ENCODE data around the gene RBPJ.
A peak's percentile ranks its signal among the peaks of the same experiment; 100 is the strongest.
"Not testable (repeated sequence)": the region's sequence is repeated elsewhere in the genome, so short reads cannot be mapped to it uniquely, and the experiment has no call there.

The RBPJ gene

DNA sequence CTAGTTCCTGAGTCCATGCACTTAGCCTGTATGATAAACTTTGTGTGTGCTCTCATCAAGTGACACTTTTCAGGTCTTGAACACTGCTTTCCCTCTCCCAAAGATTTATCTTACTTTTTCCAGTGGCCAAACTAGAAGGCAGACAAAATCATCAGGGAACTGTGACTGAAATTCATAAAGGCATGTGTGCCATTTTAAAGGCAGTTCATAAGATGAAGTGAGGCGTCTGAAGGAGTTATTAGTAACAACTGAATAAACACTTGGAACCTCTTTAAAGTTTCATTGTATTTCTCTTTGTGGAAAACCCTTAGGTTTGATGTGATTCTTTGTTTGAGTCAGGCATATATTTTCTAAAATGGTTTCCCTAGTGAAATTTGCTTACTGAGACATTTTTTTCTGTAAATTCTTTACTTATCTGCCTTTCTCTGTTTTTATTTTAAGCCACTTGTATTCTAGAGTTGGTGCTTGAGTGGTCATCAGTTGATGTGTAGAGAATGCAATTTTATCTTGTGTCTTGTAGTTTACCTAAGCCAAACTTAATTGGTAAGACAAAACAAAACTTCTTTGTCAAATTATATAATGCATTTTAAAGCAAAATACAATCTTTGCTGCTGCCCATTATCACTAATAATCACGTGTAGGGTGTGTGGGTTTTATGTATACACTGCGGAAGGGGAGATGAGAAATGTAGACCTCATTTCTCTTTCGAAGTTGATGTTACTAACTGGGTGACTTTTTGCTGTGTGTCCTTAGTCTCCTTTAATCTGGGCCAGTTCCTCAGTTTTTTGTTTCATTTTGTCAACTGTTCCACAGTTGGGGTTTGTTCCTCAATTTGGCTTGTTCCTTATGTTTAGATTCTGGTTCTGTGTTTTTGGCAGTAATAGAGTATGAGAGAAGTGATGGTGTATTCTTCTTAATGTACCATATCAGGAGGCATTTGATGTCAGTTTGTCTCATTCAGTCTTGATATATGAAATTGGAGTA is 56.8 kb downstream of the RBPJ start:
- DNase-seq: no peak

GRCh38 chr4:26379837-26380236 is 59.0 kb downstream of the RBPJ start:
- no peak for DNase-seq

- no peak for DNase-seq
Observed at GRCh38 chr4:26380740-26381139, 59.9 kb downstream of the RBPJ start.

DNA sequence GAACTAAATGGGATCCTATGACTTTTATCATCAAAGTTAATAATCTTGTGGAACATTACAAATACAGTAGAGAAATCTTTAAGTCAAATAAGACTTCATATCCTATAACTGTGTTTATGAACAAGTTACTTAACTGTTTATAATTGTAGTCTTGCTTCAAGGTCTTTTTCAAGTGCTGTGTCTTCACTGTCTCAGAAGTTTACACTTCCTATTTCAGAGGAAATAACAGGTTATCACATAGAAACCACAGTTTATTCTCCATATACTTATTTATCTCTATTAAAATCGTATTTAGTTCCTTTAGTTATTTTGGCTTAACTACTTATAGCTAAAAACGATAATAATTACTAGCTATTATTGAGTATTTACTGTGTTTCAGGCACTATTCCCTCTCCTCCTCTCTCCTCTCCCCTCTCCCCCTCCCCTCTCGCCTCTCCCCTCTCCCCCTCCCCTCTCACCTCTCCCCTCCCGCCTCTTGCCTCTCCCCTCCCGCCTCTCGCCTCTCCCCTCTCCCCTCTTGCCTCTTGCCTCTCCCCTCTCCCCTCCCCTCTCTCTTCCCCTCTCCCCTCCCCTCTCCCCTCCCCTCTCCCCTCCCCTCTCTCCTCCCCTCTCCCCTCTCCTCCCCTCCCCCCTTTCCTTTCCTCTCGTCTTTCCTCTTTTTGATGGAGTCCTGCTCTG is 63.7 kb downstream of the RBPJ start:
- DNase-seq: no peak

- no peak for DNase-seq
Observed at GRCh38 chr4:26385690-26386089, 64.9 kb downstream of the RBPJ start.

- DNase-seq: no peak
Observed at GRCh38 chr4:26386386-26386785, 65.6 kb downstream of the RBPJ start.

DNA sequence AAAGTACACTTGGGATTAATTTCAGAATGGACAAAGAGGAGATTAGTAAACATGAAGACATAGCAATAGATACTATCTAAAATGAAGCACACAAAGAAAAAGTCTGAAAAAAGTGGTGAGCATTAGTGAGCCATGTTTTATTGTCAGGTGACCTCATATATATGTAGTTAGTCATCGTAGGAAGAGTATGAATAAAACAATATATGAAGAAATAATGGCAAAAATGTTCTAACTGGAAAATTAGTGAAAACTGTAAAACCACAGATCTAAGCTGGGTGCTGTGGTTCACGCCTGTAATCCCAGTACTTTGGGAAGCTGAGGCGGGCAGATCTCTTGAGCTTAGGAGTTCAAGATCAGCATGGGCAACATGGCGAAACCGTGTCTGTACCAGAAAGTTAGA is 67.9 kb downstream of the RBPJ start:
- peak; percentile 10 for DNase-seq

GRCh38 chr4:26397086-26397485 is 76.3 kb downstream of the RBPJ start:
- no peak for DNase-seq

- no peak for DNase-seq
Observed at GRCh38 chr4:26400132-26400531, 79.3 kb downstream of the RBPJ start.

- DNase-seq: not testable (repeated sequence)
Observed at GRCh38 chr4:26402017-26402416, 81.2 kb downstream of the RBPJ start.

DNA sequence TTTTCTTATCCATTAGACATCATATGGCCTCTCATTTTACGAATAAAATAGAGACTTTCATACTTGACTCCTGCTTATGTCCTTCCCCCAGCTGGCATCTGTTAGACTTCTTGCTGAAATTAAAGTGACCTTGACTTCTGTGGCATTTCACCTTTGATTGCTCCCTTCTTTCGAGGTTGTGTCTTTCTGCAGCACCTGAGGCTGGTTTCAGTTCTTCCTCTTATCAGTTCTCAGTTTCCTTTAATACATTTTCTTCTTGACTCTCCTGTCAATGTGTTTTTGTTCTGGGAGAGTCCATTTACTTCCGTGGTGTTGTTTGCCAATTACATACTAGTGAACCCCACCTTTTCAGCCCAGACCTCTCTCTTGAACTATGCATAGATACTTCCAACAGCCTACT is 81.6 kb downstream of the RBPJ start:
- no peak for DNase-seq

GRCh38 chr4:26404743-26405206 is 84.0 kb downstream of the RBPJ start:
- DNase-seq: no peak

DNA sequence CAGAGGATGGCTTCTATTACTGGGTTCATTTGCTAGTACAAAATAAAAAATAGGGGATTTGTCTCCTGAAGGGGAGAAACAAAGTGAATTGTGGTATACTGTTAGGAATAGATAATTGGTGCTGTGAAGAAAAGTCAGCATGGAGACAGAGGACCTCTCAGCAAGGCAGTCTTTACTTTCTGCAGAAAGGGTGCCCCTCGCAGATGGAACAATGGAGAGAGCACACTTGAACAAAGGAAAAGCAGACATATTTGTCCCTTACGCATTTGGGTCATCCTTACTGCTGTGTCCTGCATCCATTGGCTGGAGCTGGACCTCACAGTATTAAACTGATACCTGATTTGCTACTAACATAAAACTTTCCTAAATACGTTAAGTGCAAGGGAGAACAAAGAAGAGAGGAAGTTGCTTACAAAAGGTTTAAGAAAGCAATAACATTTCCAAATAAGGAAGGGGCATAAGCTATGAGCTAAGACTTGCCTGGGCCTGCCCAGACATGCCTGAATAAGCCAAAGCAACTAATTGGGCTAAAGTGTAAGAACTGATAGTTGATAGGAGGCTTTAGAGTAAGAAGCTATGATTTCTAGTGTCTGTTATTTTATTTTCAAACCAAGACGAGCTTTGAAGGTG is 85.6 kb downstream of the RBPJ start:
- DNase-seq: no peak

GRCh38 chr4:26407476-26407875 is 86.7 kb downstream of the RBPJ start:
- peak; percentile 64 for DNase-seq

DNA sequence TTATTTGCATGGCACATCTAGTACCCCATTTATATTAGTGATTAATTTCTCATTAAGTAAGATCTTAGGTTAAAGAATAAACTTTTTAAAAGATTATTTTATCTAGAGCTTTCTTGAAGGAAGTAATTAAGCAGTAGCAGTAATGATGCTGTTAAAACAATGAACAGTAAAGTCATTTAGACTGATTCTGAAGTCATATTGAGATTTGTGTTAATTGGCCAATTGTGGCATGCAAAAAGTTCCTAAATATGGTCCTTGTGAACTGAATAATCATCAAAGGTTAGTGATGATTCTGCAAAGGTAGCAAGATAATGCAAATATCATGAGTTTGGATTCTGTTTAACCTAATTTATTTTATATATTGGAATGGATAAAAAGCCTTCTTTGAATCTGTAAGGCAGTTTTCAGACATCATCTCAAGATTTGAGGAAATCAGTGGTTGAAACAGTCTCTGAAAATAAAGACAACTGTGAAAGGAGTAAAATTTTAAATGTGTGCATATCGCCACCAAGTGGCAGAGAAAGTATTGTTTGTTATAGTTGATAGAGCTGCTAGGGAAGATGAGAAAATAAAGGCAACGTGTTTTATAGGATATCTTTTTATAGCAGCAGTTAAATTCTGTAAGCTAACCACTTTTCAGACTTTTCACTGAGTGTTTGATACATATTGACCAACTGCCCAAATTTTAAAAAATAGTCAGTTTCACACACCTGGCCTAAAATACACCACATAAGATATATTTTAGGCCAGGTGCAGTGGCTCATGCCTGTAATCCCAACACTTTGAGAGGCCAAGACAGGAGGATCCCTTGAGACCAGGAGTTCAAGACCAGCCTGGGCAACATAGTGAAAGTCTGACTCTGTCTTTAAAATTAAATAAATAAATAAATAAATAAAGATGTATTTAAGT is 89.8 kb downstream of the RBPJ start:
- peak; percentile 64 for DNase-seq

GRCh38 chr4:26412381-26413372 is 91.9 kb downstream of the RBPJ start:
- DNase-seq: no peak

- DNase-seq: no peak
Observed at GRCh38 chr4:26413582-26413981, 92.8 kb downstream of the RBPJ start.

DNA sequence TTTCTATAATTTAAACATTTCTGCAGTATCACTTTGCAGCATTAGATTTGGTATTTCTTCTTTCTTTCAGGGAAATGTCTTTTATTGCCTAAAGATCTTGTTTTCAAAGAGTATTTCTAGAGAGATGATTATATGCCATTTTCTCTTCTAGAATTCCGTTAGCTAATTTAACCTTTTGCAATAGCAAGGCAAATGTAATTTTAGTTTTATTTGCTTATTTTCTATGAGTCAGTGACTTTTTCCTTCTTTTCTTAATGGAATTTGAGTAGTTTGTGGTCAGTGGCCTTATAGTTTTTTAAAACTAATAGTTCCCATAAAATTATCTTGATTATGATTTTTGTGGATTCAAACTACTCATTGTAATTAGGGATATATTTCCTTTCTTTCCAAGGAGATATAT is 97.3 kb downstream of the RBPJ start:
- DNase-seq: no peak

DNA sequence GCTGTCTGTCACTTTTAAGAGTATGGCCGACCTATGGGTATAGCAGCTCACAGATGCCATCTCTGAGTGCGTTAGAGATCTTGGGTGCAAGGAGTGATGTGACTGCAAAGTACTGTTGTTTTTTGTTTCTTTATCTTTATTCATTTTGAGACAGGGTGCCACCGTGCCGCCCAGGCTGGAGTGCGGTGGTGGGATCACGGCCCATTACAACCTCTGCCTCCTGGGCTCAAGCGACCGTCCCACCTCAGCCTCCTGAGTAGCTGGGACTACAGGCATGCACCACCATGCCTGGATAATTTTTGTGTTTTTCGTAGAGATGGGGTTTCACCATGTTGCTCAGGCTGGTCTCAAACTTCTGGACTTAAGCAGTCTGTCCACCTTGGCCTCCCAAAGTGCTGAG is 98.0 kb downstream of the RBPJ start:
- no peak for DNase-seq

GRCh38 chr4:26420438-26420837 is 99.6 kb downstream of the RBPJ start:
- peak; percentile 30 for DNase-seq

DNA sequence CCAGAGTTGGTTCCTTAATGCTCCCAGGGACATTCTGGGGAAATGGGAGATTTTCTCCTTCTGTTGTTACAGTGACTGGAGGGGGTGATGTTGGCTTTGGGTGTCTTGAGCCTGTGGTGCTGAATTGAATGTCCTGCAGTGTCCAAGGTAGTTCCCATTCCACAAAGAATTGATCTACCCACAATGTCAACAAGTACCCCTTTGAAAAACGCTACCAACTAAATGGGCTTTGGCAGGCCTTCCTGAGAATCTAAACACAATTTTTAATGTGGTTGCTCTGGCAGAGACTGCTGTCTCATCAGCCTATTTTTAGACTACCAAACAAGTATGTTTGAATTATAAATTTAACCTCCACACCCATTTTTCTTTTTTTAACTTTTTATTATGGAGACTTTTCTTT is 100.1 kb downstream of the RBPJ start:
- DNase-seq: no peak

Data from fibroblast of skin of abdomen (primary cell).